Left lung (tissue), 10 donors: ENCODE results near the gene APIP. TPM values are rescaled to one million over a fixed set of nuclear protein-coding genes. Genes with fewer than 3 reads are reported as not detected.
A peak's percentile ranks its signal among the peaks of the same experiment; 100 is the strongest.

ENCODE experiments used
- ATAC-seq: fragments of 200-7000 bp; cut with Tn5 transposase; one replicate; pipeline ENCODE4 v1.9.1; 2020; ENCODE audit warnings: moderate library complexity
- DNase-seq, 4 donors: peaks; one replicate each; pipeline ENCODE4 v3.0.0-alpha.2; 2013 to 2020
- H3K27ac ChIP-seq, 2 donors: fragments of 200-600 bp; sonication (generic) in 1 of 2; one replicate each; pipeline versions ENCODE4 v1.5.0 to v1.8.0; 2020 to 2021
- H3K27me3 ChIP-seq, 2 donors: fragments of 200-600 bp; sonication (generic) in 1 of 2; one replicate each; pipeline versions ENCODE4 v1.5.0 to v1.8.0; 2020 to 2021
- H3K36me3 ChIP-seq, 2 donors: fragments of 200-600 bp; sonication (generic) in 1 of 2; one replicate each; pipeline versions ENCODE4 v1.5.0 to v1.8.0; 2020 to 2021
- H3K4me1 ChIP-seq, 2 donors: fragments of 200-600 bp; one replicate each; pipeline ENCODE4 v1.8.0; 2021
- H3K4me3 ChIP-seq, 2 donors: fragments of 200-600 bp; sonication (generic) in 1 of 2; one replicate each; pipeline versions ENCODE4 v1.5.0 to v1.8.0; 2020 to 2021; ENCODE audit warnings: mild to moderate bottlenecking in 1 of 2
- H3K9me3 ChIP-seq, 2 donors: fragments of 200-600 bp; sonication (generic) in 1 of 2; one replicate each; pipeline versions ENCODE4 v1.5.0 to v1.8.0; 2020 to 2021
- intact Hi-C, 2 donors: fragments of 100-400 bp; cut with DNase I; formaldehyde crosslinking; loops; one replicate each; pipeline versions ENCODE4 v1.11.2 to v1.14.2; 2022
- polyA plus RNA-seq, 6 donors: library from polyadenylated mRNA; unstranded; fragments of 120-200 nt; gene quantifications; one replicate each; pipeline ENCODE4 v1.2.1, GENCODE V29; 2013; ENCODE audit not compliant: insufficient read length in 6 of 6
- total RNA-seq, 2 donors: library from RNA; stranded (reverse); fragmentation: NEBNext Ultra II Directional; extraction: Animal tissue kit (Norgen Biotek cat#: 25700); gene quantifications; one replicate each; pipeline ENCODE4 v1.2.1, GENCODE V29; 2021
- TF ChIP-seq, protein P1 (sequence below), 2 donors: fragments of 200-600 bp; sonication (generic) in 1 of 2; IDR thresholded peaks; one replicate each; pipeline versions ENCODE4 v1.5.0 to v1.8.0; 2021; ENCODE audit warnings: antibody characterized with exemption in 2 of 2
- donor health status: DM: no; HTN: yes; CAD: no.
- donor health status: DM: no; HTN: no; CAD: no.

APIP gene
- total and polyA plus RNA-seq, 8 donors: 26.4 to 50.4 (median 35.4) TPM

DNA sequence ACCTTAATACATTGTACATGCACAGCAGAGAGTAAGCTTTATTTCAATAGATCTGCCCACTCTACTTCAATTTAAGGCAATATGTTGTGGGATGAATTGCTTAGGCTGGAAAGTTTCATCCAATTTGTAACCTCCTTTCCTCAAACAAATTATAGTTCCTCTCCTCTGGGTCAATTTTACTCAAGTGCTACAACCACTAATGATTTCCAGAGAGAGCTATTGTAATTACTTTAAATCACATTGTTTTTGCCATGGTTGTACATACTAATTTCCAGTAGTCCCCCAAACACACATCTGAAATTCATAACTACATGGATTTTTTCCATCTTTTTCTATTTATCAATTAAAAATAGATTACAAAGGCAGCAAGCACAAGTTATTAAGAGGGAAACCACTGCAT lies 72.9 kb downstream of the APIP start:
- TF ChIP-seq, protein P1, sequence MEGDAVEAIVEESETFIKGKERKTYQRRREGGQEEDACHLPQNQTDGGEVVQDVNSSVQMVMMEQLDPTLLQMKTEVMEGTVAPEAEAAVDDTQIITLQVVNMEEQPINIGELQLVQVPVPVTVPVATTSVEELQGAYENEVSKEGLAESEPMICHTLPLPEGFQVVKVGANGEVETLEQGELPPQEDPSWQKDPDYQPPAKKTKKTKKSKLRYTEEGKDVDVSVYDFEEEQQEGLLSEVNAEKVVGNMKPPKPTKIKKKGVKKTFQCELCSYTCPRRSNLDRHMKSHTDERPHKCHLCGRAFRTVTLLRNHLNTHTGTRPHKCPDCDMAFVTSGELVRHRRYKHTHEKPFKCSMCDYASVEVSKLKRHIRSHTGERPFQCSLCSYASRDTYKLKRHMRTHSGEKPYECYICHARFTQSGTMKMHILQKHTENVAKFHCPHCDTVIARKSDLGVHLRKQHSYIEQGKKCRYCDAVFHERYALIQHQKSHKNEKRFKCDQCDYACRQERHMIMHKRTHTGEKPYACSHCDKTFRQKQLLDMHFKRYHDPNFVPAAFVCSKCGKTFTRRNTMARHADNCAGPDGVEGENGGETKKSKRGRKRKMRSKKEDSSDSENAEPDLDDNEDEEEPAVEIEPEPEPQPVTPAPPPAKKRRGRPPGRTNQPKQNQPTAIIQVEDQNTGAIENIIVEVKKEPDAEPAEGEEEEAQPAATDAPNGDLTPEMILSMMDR (IDR thresholded peaks at IDR 0.05): no peak
- Histone ChIP-seq H3K27me3 (no peaks in the 10 kb centered on the region), H3K36me3 (no peaks in the 10 kb centered on the region), H3K4me1 (no peaks in the 10 kb centered on the region), H3K9me3 (no peaks in the 10 kb centered on the region), H3K27ac (no peak overlapping the region), H3K4me3 (no peak overlapping the region)
- intact Hi-C loops: no loop called here
- DNase-seq (no peak), ATAC-seq (no peak)

DNA sequence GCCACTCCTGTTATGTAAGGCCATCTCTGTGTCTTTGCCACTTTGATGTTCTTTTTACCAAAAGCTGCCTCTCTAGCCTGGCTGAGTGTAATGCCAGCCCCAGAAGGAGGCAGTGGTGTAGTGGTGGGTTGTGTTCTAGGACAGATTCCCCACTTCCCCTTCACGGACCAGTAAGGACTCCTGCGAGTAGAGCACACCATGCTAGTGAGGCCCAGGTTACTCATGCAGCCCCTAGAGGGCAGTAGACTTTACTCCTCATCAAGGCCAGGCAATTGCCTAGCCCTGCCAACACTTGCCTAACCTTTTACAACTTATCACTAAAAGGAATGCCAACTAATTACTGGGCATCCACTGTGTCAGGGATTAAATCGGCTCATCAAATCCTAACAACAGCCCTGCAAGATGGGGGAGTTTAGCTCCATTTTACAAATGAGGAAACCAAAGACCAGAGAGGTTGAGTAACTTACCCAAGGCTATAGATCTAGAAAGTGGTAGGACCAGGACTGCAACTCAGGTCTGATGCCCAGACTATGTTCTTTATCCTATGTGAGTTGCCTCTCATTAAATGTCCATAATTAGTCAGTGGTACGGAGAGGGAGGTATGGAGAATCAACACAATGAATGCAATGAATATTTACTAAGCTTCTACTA lies 75.3 kb downstream of the APIP start:
- DNase-seq: peak in 1 of 4 donors; percentile 37
- no peaks in the 10 kb centered on the region for H3K4me1 ChIP-seq
- H3K4me3 ChIP-seq: no peak overlapping the region
- H3K36me3 ChIP-seq: no peaks in the 10 kb centered on the region
- peak; percentile 98 for ATAC-seq
- no peak overlapping the region for H3K27ac ChIP-seq
- TF ChIP-seq, protein P1 (IDR thresholded peaks at IDR 0.05): peak; percentile 28 to 63
- H3K9me3 ChIP-seq: no peaks in the 10 kb centered on the region
- intact Hi-C loops: no loop called here
- no peaks in the 10 kb centered on the region for H3K27me3 ChIP-seq

DNA sequence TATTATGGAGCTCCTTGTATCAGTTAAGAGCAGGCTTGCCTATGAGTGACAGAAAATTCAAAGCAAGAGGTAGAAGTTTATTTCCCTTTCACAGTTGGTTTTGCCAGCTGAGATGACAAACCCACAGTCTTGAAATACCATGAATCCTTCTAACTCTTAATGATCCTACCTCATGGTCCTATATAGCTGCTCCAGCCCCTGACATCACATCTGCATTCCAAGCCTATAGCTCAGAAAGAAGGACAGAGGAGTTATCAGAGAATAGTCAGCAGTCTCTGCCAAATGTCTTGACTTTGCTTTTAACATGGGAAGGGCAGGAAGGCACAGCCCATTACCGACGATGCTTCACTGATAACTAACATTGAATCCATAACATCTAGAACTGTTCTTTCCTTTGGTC lies 76.2 kb downstream of the APIP start:
- H3K9me3 ChIP-seq: no peaks in the 10 kb centered on the region
- no peak for DNase-seq
- TF ChIP-seq, protein P1 (IDR thresholded peaks at IDR 0.05): no peak
- H3K4me3 ChIP-seq: no peak overlapping the region
- intact Hi-C loops: no loop called here
- ATAC-seq: no peak
- no peak overlapping the region for H3K27ac ChIP-seq
- no peaks in the 10 kb centered on the region for H3K36me3 ChIP-seq
- no peaks in the 10 kb centered on the region for H3K27me3 ChIP-seq
- no peaks in the 10 kb centered on the region for H3K4me1 ChIP-seq

DNA sequence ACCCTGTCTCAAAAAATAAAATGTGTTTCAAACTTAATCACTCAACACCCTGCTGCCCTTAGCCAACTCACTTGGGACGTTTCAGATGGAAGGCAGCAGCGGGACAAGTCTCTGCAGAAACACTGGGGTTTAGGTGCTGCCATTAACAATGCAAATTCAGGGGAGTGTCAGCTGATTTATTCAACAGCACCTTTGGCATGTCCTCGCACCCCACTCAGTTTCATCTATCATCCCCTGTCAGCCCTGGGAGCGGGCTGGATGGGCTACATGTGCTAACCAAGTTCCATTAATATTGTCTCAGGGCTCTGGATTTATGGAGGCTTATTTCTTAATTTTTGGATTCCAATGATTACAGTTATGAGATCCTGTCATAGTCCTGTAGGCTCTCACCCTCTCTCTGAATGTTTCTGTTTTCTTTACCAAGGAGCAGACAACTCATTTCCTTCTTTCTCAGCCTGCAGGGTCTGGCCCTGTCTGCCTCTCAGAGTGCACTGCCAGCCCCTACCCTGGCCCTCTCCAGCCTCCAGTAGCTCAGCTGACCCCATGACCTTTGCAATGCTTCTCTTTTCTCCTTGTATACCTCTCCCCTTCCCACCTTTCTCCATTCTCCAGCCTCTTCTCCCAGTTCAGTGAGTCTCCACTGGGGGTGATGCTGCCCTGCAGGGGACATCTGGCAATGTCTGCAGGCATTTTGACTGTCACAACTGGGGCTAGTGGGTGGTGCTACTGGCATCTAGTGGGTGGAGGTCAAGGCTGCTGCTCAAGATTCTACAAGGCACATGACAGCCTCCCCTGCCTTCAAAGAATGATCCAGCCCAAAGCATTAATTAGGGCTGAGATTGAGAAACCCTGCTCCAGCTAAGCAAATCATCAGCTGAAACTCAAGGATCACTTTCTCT lies 79.0 kb downstream of the APIP start:
- no peak overlapping the region for H3K27ac ChIP-seq
- DNase-seq: no peak
- H3K36me3 ChIP-seq: no peaks in the 10 kb centered on the region
- H3K4me1 ChIP-seq: no peaks in the 10 kb centered on the region
- intact Hi-C loops: no loop called here
- H3K27me3 ChIP-seq: no peaks in the 10 kb centered on the region
- no peak for ATAC-seq
- no peak overlapping the region for H3K4me3 ChIP-seq
- TF ChIP-seq, protein P1 (IDR thresholded peaks at IDR 0.05): no peak
- H3K9me3 ChIP-seq: no peaks in the 10 kb centered on the region

DNA sequence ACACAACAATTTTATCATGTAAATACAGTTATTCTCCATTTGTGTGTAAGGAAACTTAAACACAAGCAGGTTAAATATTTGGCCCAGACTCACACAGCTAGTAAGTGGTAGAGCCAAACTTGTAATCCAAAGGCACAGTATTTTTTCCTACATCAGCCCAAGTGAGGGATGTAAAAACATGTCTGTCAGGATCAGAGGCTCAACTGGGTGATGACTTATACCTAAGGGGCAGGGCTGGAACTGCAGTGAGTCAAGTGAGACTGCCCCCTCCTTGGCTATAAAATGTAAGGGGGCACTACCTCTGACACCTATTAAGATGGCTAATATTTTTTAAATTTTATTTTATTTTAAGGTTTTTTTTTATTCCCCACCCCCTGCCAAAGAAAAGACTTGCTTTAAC lies 82.6 kb downstream of the APIP start:
- H3K9me3 ChIP-seq: no peaks in the 10 kb centered on the region
- no peak for ATAC-seq
- no peaks in the 10 kb centered on the region for H3K27me3 ChIP-seq
- intact Hi-C loops: no loop called here
- DNase-seq: no peak
- TF ChIP-seq, protein P1 (IDR thresholded peaks at IDR 0.05): no peak
- H3K27ac ChIP-seq: no peak overlapping the region
- H3K36me3 ChIP-seq: no peaks in the 10 kb centered on the region
- H3K4me3 ChIP-seq: no peak overlapping the region
- no peaks in the 10 kb centered on the region for H3K4me1 ChIP-seq
